Endothelial cell of umbilical vein (primary cell): Measurements from ENCODE around the gene TMEM95.

Experiments
- POLR2AphosphoS5 ChIP-seq: IDR thresholded peaks from 2 replicates; pipeline ENCODE4 v1.6.1; 2012; ENCODE audit warnings: low read depth, mild to moderate bottlenecking, control low read depth, low read length, moderate library complexity; ENCODE audit not compliant: insufficient read depth
- TF ChIP-seq, protein P1 (sequence below), 2 donors: IDR thresholded peaks; 1 replicate in 1 of 2; 2 replicates in 1 of 2; pipeline ENCODE4 v1.5.1; 2011; ENCODE audit warnings: low read length in 2 of 2, mild to moderate bottlenecking in 2 of 2, moderate library complexity in 2 of 2, control low read depth in 1 of 2, inconsistent platforms in 1 of 2, low read depth in 1 of 2; ENCODE audit not compliant: insufficient read depth in 1 of 2; ENCODE audit errors: extremely low read depth in 1 of 2

DNA sequence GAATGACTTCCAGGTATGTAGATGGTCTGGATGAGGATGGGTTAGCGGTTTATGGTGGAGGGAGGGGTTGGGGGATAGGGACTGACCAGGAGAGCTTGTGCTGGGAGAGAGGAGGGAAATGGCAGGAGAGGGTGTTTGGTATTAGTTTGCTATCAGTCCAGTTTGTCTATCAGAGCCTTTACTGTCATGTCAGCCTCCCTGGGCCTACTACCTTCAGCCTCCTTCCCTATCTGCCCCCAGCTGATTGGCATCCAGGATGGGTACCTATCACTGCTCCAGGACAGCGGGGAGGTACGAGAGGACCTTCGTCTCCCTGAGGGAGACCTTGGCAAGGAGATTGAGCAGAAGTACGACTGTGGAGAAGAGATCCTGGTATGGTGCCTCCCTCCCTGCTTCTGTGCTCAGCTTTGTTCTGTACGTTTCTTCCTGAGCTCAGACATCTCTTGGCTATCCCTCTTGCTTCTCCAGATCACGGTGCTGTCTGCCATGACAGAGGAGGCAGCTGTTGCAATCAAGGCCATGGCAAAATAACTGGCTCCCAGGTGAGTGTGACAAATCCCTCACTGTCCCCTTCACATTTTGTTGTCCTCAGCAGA is 43.7 kb upstream of the TMEM95 start:
- TF ChIP-seq, protein P1, sequence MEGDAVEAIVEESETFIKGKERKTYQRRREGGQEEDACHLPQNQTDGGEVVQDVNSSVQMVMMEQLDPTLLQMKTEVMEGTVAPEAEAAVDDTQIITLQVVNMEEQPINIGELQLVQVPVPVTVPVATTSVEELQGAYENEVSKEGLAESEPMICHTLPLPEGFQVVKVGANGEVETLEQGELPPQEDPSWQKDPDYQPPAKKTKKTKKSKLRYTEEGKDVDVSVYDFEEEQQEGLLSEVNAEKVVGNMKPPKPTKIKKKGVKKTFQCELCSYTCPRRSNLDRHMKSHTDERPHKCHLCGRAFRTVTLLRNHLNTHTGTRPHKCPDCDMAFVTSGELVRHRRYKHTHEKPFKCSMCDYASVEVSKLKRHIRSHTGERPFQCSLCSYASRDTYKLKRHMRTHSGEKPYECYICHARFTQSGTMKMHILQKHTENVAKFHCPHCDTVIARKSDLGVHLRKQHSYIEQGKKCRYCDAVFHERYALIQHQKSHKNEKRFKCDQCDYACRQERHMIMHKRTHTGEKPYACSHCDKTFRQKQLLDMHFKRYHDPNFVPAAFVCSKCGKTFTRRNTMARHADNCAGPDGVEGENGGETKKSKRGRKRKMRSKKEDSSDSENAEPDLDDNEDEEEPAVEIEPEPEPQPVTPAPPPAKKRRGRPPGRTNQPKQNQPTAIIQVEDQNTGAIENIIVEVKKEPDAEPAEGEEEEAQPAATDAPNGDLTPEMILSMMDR (IDR thresholded peaks at IDR 0.05; ENCODE audit: extremely low read depth in 1 of 2, insufficient read depth in 1 of 2, low read depth in 1 of 2, low read length in 2 of 2), result no peak
- TF ChIP-seq POLR2AphosphoS5, result peak; percentile 10
